ENCODE results near the gene VOPP1.

- TF ChIP-seq CTCF (IDR thresholded peaks at IDR 0.05) (no peak), POLR2A (IDR thresholded peaks at IDR 0.05) (no peak)
Measured at GRCh38 chr7:55496906-55497305, 75.4 kb downstream of the VOPP1 start.

Data from ovary (tissue), 3 donors.